MM.1S (cell line): ENCODE results near the gene C11orf21.
"Not testable (repeated sequence)": the region's sequence is repeated elsewhere in the genome, so short reads cannot be mapped to it uniquely, and the experiment has no call there.

ENCODE experiments used
- DNase-seq: peaks from one replicate; pipeline ENCODE4 v3.0.0-alpha.2; 2015
- H2AFZ ChIP-seq: fragments of 300-600 bp; sonication (generic); 2 replicates; pipeline ENCODE4 v1.6.0; 2016; ENCODE audit warnings: antibody characterized with exemption, low read length
- H3F3A ChIP-seq: fragments of 300-600 bp; sonication (generic); 2 replicates; pipeline ENCODE4 v1.6.1; 2016; ENCODE audit warnings: mild to moderate bottlenecking, antibody characterized with exemption, low read length, moderate library complexity, mixed read lengths; ENCODE audit not compliant: insufficient read depth
- H3K27ac ChIP-seq: fragments of 300-600 bp; sonication (generic); 2 replicates; pipeline ENCODE4 v1.5.1; 2016; ENCODE audit warnings: mild to moderate bottlenecking, low read length
- H3K27me3 ChIP-seq: fragments of 300-600 bp; sonication (generic); replicated peaks from 2 replicates; pipeline ENCODE4 v1.6.0; 2016; ENCODE audit warnings: low read length; ENCODE audit not compliant: insufficient read depth
- H3K36me3 ChIP-seq: fragments of 300-600 bp; sonication (generic); replicated peaks from 2 replicates; pipeline ENCODE4 v1.6.1; 2016; ENCODE audit warnings: mild to moderate bottlenecking, low read length, mixed read lengths; ENCODE audit not compliant: insufficient read depth
- H3K4me1 ChIP-seq: fragments of 300-600 bp; sonication (generic); 2 replicates; pipeline ENCODE4 v1.6.1; 2016; ENCODE audit warnings: low read length, mixed read lengths
- H3K4me2 ChIP-seq: fragments of 300-600 bp; sonication (generic); 2 replicates; pipeline ENCODE4 v1.6.0; 2016; ENCODE audit warnings: low read depth, low read length
- H3K4me3 ChIP-seq: fragments of 300-600 bp; sonication (generic); 2 replicates; pipeline ENCODE4 v1.5.1; 2016; ENCODE audit warnings: low read length, mixed read lengths
- H3K79me2 ChIP-seq: fragments of 300-600 bp; sonication (generic); 2 replicates; pipeline ENCODE4 v1.6.1; 2016; ENCODE audit warnings: mixed run types, low read length, mixed read lengths
- H3K9ac ChIP-seq: fragments of 300-600 bp; sonication (generic); 2 replicates; pipeline ENCODE4 v1.6.1; 2016; ENCODE audit warnings: low read length, mixed read lengths
- H3K9me2 ChIP-seq: fragments of 300-600 bp; sonication (generic); replicated peaks from 2 replicates; pipeline ENCODE4 v1.6.1; 2016; ENCODE audit warnings: mild to moderate bottlenecking, low read length, mixed read lengths; ENCODE audit not compliant: insufficient read depth
- H3K9me3 ChIP-seq: fragments of 300-600 bp; sonication (generic); replicated peaks from 2 replicates; pipeline ENCODE4 v1.6.1; 2016; ENCODE audit warnings: mild to moderate bottlenecking, low read length, mixed read lengths; ENCODE audit not compliant: insufficient read depth
- H4K20me1 ChIP-seq: fragments of 300-600 bp; sonication (generic); 2 replicates; pipeline ENCODE4 v1.6.1; 2016; ENCODE audit warnings: mild to moderate bottlenecking, low read length, moderate library complexity, mixed read lengths; ENCODE audit not compliant: insufficient read depth
- CTCF ChIP-seq: fragments of 300-600 bp; sonication (generic); IDR thresholded peaks from 2 replicates; pipeline ENCODE4 v1.5.1; 2016; ENCODE audit warnings: antibody characterized with exemption, low read length, mixed read lengths
- EZH2 ChIP-seq: fragments of 300-600 bp; sonication (generic); optimal IDR thresholded peaks from 2 replicates; pipeline ENCODE3; 2017; ENCODE audit warnings: low read depth, mild to moderate bottlenecking, antibody characterized with exemption, low read length, mixed read lengths
- EZH2phosphoT487 ChIP-seq: fragments of 300-600 bp; sonication (generic); IDR thresholded peaks from 2 replicates; pipeline ENCODE4 v1.6.1; 2018; ENCODE audit warnings: antibody characterized with exemption, low read length

The C11orf21 gene

DNA sequence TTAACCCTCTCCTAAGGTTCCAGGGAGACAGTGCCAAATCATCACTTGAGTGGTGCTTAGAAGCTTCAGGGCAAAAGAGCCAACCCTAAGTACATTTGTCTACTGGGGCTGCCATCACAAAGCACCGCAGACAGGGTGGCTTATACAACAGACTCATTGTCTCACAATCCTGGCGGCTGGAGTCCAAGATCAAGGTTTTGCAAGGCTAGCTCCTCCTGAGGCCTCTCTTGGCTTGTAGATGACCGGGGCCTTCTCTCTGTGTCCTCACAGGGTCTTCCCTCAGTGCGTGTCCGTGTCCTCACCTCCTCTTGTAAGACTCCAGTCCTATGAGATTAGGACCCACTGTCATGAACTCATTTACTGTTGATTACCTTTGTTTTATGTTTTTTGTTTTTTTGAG is 41.3 kb upstream of the C11orf21 start:
- DNase-seq = no peak

DNA sequence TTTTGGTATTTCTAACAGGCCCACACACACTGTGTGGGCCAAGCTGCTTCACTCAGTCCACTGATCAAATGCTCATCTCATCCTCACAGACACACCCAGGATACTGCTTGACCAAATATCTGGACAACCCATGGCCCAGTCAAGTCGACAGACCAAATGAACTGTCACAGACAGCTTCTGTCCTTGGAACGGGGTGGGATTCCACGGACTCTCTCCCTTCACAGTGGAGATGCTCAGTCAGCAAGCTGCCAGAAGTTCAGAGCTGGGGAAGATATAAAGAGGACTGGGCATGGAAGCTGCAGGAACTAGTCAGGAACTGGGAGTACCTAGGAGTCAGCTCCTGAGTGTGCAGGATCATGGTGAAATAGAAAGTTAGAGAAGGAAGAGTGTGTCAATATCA is 40.8 kb upstream of the C11orf21 start:
- H3K9me2 ChIP-seq = no peaks in the 10 kb centered on the region
- H4K20me1 ChIP-seq = no peaks in the 10 kb centered on the region
- no peaks in the 10 kb centered on the region for H3K4me1 ChIP-seq
- no peak overlapping the region for H3K4me2 ChIP-seq
- no peak overlapping the region for H3K27ac ChIP-seq
- H2AFZ ChIP-seq = no peak overlapping the region
- H3K9me3 ChIP-seq = no peaks in the 10 kb centered on the region
- H3K36me3 ChIP-seq = no peaks in the 10 kb centered on the region
- H3K79me2 ChIP-seq = no peaks in the 10 kb centered on the region
- no peak overlapping the region for H3K4me3 ChIP-seq
- DNase-seq = no peak
- H3F3A ChIP-seq = no peaks in the 10 kb centered on the region
- H3K9ac ChIP-seq = no peak overlapping the region
- no peak for TF ChIP-seq EZH2
- TF ChIP-seq CTCF = no peak
- no peak for TF ChIP-seq EZH2phosphoT487
- peaks cover 85% of the 10 kb centered on the region for H3K27me3 ChIP-seq

More for the DNA sequence above, 41.3 kb upstream of the C11orf21 start:
- Histone ChIP-seq H3K27ac (no peak overlapping the region), H3K79me2 (no peaks in the 10 kb centered on the region), H4K20me1 (no peaks in the 10 kb centered on the region), H3K4me3 (no peak overlapping the region), H2AFZ (no peak overlapping the region), H3K36me3 (no peaks in the 10 kb centered on the region), H3F3A (no peaks in the 10 kb centered on the region), H3K4me1 (no peaks in the 10 kb centered on the region), H3K9me3 (no peaks in the 10 kb centered on the region), H3K9me2 (no peaks in the 10 kb centered on the region), H3K27me3 (peaks cover 85% of the 10 kb centered on the region), H3K9ac (no peak overlapping the region), H3K4me2 (no peak overlapping the region)
- no peak for TF ChIP-seq EZH2phosphoT487
- TF ChIP-seq CTCF = no peak
- TF ChIP-seq EZH2 = no peak

- H3K4me3 ChIP-seq, H3K9me2 ChIP-seq, H3K36me3 ChIP-seq, H3K9ac ChIP-seq, DNase-seq, H3K79me2 ChIP-seq, H3K27ac ChIP-seq, H4K20me1 ChIP-seq, H3K9me3 ChIP-seq, H3K4me2 ChIP-seq, H3F3A ChIP-seq, H2AFZ ChIP-seq, H3K4me1 ChIP-seq: not testable (repeated sequence)
- peaks cover 79% of the 10 kb centered on the region for H3K27me3 ChIP-seq
These were observed 37.0 kb upstream of the C11orf21 start for GRCh38 chr11:2338760-2339159.

- DNase-seq, H3K27ac ChIP-seq: not testable (repeated sequence)
These were observed 33.6 kb upstream of the C11orf21 start for GRCh38 chr11:2335286-2335685.

DNA sequence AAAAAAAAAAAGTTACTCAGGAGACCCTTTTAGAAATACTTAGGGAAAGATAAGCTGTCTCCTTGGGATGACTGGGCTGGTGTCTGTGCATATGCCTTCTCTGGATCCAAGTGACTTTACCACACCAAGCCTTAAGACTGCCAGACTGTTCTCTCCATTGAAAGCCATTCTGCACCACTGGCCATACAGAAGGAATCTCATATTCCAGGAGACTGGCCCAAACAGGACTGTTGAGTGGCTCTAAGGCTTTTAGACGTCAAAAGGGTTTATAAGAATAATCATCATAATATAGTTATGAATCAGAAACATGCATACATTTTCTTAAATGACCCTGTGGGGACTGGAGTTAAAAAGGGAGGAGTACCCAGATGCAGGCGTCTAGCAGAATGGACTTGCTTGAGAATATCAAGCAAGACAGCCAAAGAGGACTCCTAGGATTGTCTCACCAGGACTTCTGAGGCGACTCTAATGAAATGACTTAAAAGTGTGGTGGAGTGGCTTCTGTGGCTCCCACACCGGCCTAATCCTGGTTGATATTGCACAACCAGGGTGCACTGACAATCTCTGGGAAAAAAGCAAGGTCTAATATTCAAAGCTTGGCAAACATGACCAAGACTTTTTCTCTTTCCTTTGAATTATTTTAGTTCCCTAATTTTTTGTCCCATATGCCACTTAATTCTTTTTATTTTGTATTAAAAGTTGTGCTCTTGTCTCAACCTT is 31.9 kb upstream of the C11orf21 start:
- peaks cover 58% of the 10 kb centered on the region for H3K27me3 ChIP-seq
- not testable (repeated sequence) for H3F3A ChIP-seq, H3K36me3 ChIP-seq, H3K9ac ChIP-seq, H4K20me1 ChIP-seq, H3K4me1 ChIP-seq, H3K4me3 ChIP-seq, H3K79me2 ChIP-seq, H3K9me2 ChIP-seq, H3K9me3 ChIP-seq, DNase-seq, H3K4me2 ChIP-seq, H2AFZ ChIP-seq, H3K27ac ChIP-seq

More at GRCh38 chr11:2335286-2335685, 33.6 kb upstream of the C11orf21 start:
- not testable (repeated sequence) for H3K9me2 ChIP-seq, H3K36me3 ChIP-seq, H3K4me2 ChIP-seq, H3K4me1 ChIP-seq, H3F3A ChIP-seq, H3K4me3 ChIP-seq, H3K9me3 ChIP-seq, H2AFZ ChIP-seq, H3K79me2 ChIP-seq, H3K9ac ChIP-seq, H4K20me1 ChIP-seq
- peaks cover 59% of the 10 kb centered on the region for H3K27me3 ChIP-seq

- H3K27ac ChIP-seq, H4K20me1 ChIP-seq, H2AFZ ChIP-seq, H3K4me3 ChIP-seq, H3K9me2 ChIP-seq, H3F3A ChIP-seq, H3K9ac ChIP-seq, H3K4me1 ChIP-seq, H3K4me2 ChIP-seq, H3K79me2 ChIP-seq, DNase-seq, H3K9me3 ChIP-seq, H3K36me3 ChIP-seq: not testable (repeated sequence)
- peaks cover 58% of the 10 kb centered on the region for H3K27me3 ChIP-seq
These were observed 30.9 kb upstream of the C11orf21 start for GRCh38 chr11:2332569-2332968.
